HG02885 (cell line): Measurements from ENCODE around the gene ACOXL.

Experiments used
- ATAC-seq: cut with Tn5 transposase; IDR thresholded peaks from one replicate; pipeline ENCODE4 v1.9.1; 2021; ENCODE audit warnings: mild to moderate bottlenecking; ENCODE audit not compliant: unreplicated experiment, poor library complexity

The ACOXL gene

GRCh38 chr2:110789706-110790105, 57.3 kb downstream of the ACOXL start:
- ATAC-seq: no peak

- ATAC-seq: no peak
These were observed 58.5 kb downstream of the ACOXL start for GRCh38 chr2:110790907-110791306.

- no peak for ATAC-seq
These were observed 59.1 kb downstream of the ACOXL start for GRCh38 chr2:110791435-110791834.

- ATAC-seq: no peak
These were observed 60.7 kb downstream of the ACOXL start for GRCh38 chr2:110793034-110793433.

GRCh38 chr2:110794390-110794789, 62.0 kb downstream of the ACOXL start:
- no peak for ATAC-seq

GRCh38 chr2:110794951-110795350, 62.6 kb downstream of the ACOXL start:
- no peak for ATAC-seq

- ATAC-seq: no peak
These were observed 64.4 kb downstream of the ACOXL start for GRCh38 chr2:110796716-110797301.

- ATAC-seq: no peak
These were observed 67.0 kb downstream of the ACOXL start for GRCh38 chr2:110799376-110799775.

GRCh38 chr2:110800611-110801402, 68.4 kb downstream of the ACOXL start:
- no peak for ATAC-seq

- no peak for ATAC-seq
These were observed 70.0 kb downstream of the ACOXL start for GRCh38 chr2:110802208-110802932.

GRCh38 chr2:110804433-110804832, 72.1 kb downstream of the ACOXL start:
- no peak for ATAC-seq

GRCh38 chr2:110804915-110805314, 72.5 kb downstream of the ACOXL start:
- ATAC-seq: no peak

- no peak for ATAC-seq
These were observed 73.6 kb downstream of the ACOXL start for GRCh38 chr2:110805894-110806452.

GRCh38 chr2:110807522-110807921, 75.1 kb downstream of the ACOXL start:
- no peak for ATAC-seq

- no peak for ATAC-seq
These were observed 78.0 kb downstream of the ACOXL start for GRCh38 chr2:110810404-110810803.

- no peak for ATAC-seq
These were observed 80.6 kb downstream of the ACOXL start for GRCh38 chr2:110812726-110813645.

- ATAC-seq: no peak
These were observed 81.5 kb downstream of the ACOXL start for GRCh38 chr2:110813896-110814295.

GRCh38 chr2:110815938-110816337, 83.6 kb downstream of the ACOXL start:
- no peak for ATAC-seq

GRCh38 chr2:110816404-110817365, 84.3 kb downstream of the ACOXL start:
- ATAC-seq: no peak
